ENCODE data around the gene PRRG2. TPM values are rescaled to one million over a fixed set of nuclear protein-coding genes. Genes with fewer than 3 reads are reported as not detected.

PRRG2 gene
- total and polyA plus RNA-seq, 2 experiments from 2014 or later: 2.0 to 3.8 TPM

DNA sequence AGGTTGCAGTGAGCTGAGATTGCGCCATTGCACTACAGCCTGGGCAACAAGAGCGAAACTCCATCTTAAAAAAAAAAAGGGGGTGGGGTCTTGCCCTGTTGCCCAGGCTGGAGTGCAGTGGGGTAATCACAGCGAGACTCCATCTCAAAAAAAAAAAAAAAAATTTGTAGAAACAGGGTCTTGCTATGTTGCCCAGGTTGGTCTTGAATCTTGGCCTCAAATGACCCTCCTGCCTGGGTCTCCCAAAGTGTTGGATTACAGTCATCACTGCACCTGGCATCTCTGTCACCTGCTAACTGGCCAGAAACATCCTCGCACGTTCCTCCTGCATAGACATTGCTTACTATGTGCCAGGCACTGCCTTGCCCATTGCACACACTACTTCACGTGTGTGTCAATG lies 39.2 kb upstream of the PRRG2 start:
- H3K27ac ChIP-seq (ENCODE audit: low read depth): no peak overlapping the region
- no peak overlapping the region for H3K4me2 ChIP-seq
- H4K20me1 ChIP-seq (replicated peaks; ENCODE audit: insufficient read depth): no peaks in the 10 kb centered on the region; the same call in 1 of the 2 replicates
- H3K79me2 ChIP-seq (replicated peaks; ENCODE audit: insufficient read depth): no peaks in the 10 kb centered on the region
- no peak overlapping the region for H3K4me3 Mint-ChIP-seq
- no peak for ATAC-seq
- peaks cover 3% of the 10 kb centered on the region for H3K27me3 Mint-ChIP-seq (ENCODE audit: insufficient read depth, low read depth, poor library complexity)
- H3K27ac Mint-ChIP-seq: no peak overlapping the region
- H3K4me1 Mint-ChIP-seq: peaks cover 3% of the 10 kb centered on the region
- H3K27me3 ChIP-seq (ENCODE audit: insufficient read depth): no peaks in the 10 kb centered on the region
- no peak for DNase-seq (ENCODE audit: low spot score)
- 0 out of 3 replicates have a peak, but pooled peaks cover 2% of the 10 kb centered on the region for H3K36me3 Mint-ChIP-seq (ENCODE audit: low read depth)
- no peak overlapping the region for H3K4me3 ChIP-seq
- no peaks in the 10 kb centered on the region for H3K4me1 ChIP-seq (ENCODE audit: insufficient read depth)
- H3K9me2 ChIP-seq (ENCODE audit: insufficient read depth): no peaks in the 10 kb centered on the region
- no peak overlapping the region for H2AFZ ChIP-seq
- H3K9me3 Mint-ChIP-seq: no peaks in the 10 kb centered on the region; the same call in 2 of the 3 replicates
- no peak for TF ChIP-seq EZH2phosphoT487 (IDR thresholded peaks at IDR 0.05; ENCODE audit: unreplicated experiment)
- TF ChIP-seq, protein P1, sequence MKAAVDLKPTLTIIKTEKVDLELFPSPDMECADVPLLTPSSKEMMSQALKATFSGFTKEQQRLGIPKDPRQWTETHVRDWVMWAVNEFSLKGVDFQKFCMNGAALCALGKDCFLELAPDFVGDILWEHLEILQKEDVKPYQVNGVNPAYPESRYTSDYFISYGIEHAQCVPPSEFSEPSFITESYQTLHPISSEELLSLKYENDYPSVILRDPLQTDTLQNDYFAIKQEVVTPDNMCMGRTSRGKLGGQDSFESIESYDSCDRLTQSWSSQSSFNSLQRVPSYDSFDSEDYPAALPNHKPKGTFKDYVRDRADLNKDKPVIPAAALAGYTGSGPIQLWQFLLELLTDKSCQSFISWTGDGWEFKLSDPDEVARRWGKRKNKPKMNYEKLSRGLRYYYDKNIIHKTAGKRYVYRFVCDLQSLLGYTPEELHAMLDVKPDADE (IDR thresholded peaks at IDR 0.05): no peak
- TF ChIP-seq STAT1 (IDR thresholded peaks at IDR 0.05; ENCODE audit: unreplicated experiment): no peak
- no peak for TF ChIP-seq ZNF114 (CRISPR knock-in tag; IDR thresholded peaks at IDR 0.05)
- TF ChIP-seq, protein P2, sequence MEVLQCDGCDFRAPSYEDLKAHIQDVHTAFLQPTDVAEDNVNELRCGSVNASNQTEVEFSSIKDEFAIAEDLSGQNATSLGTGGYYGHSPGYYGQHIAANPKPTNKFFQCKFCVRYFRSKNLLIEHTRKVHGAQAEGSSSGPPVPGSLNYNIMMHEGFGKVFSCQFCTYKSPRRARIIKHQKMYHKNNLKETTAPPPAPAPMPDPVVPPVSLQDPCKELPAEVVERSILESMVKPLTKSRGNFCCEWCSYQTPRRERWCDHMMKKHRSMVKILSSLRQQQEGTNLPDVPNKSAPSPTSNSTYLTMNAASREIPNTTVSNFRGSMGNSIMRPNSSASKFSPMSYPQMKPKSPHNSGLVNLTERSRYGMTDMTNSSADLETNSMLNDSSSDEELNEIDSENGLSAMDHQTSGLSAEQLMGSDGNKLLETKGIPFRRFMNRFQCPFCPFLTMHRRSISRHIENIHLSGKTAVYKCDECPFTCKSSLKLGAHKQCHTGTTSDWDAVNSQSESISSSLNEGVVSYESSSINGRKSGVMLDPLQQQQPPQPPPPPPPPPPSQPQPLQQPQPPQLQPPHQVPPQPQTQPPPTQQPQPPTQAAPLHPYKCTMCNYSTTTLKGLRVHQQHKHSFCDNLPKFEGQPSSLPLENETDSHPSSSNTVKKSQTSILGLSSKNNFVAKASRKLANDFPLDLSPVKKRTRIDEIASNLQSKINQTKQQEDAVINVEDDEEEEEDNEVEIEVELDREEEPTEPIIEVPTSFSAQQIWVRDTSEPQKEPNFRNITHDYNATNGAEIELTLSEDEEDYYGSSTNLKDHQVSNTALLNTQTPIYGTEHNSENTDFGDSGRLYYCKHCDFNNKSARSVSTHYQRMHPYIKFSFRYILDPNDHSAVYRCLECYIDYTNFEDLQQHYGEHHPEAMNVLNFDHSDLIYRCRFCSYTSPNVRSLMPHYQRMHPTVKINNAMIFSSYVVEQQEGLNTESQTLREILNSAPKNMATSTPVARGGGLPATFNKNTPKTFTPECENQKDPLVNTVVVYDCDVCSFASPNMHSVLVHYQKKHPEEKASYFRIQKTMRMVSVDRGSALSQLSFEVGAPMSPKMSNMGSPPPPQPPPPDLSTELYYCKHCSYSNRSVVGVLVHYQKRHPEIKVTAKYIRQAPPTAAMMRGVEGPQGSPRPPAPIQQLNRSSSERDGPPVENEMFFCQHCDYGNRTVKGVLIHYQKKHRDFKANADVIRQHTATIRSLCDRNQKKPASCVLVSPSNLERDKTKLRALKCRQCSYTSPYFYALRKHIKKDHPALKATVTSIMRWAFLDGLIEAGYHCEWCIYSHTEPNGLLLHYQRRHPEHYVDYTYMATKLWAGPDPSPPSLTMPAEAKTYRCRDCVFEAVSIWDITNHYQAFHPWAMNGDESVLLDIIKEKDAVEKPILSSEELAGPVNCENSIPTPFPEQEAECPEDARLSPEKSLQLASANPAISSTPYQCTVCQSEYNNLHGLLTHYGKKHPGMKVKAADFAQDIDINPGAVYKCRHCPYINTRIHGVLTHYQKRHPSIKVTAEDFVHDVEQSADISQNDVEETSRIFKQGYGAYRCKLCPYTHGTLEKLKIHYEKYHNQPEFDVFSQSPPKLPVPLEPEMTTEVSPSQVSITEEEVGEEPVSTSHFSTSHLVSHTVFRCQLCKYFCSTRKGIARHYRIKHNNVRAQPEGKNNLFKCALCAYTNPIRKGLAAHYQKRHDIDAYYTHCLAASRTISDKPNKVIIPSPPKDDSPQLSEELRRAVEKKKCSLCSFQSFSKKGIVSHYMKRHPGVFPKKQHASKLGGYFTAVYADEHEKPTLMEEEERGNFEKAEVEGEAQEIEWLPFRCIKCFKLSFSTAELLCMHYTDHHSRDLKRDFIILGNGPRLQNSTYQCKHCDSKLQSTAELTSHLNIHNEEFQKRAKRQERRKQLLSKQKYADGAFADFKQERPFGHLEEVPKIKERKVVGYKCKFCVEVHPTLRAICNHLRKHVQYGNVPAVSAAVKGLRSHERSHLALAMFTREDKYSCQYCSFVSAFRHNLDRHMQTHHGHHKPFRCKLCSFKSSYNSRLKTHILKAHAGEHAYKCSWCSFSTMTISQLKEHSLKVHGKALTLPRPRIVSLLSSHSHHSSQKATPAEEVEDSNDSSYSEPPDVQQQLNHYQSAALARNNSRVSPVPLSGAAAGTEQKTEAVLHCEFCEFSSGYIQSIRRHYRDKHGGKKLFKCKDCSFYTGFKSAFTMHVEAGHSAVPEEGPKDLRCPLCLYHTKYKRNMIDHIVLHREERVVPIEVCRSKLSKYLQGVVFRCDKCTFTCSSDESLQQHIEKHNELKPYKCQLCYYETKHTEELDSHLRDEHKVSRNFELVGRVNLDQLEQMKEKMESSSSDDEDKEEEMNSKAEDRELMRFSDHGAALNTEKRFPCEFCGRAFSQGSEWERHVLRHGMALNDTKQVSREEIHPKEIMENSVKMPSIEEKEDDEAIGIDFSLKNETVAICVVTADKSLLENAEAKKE (CRISPR knock-in tag; IDR thresholded peaks at IDR 0.05): no peak
- no peak for TF ChIP-seq CREB1 (CRISPR knock-in tag; IDR thresholded peaks at IDR 0.05; ENCODE audit: low read depth)
- TF ChIP-seq, protein P3, sequence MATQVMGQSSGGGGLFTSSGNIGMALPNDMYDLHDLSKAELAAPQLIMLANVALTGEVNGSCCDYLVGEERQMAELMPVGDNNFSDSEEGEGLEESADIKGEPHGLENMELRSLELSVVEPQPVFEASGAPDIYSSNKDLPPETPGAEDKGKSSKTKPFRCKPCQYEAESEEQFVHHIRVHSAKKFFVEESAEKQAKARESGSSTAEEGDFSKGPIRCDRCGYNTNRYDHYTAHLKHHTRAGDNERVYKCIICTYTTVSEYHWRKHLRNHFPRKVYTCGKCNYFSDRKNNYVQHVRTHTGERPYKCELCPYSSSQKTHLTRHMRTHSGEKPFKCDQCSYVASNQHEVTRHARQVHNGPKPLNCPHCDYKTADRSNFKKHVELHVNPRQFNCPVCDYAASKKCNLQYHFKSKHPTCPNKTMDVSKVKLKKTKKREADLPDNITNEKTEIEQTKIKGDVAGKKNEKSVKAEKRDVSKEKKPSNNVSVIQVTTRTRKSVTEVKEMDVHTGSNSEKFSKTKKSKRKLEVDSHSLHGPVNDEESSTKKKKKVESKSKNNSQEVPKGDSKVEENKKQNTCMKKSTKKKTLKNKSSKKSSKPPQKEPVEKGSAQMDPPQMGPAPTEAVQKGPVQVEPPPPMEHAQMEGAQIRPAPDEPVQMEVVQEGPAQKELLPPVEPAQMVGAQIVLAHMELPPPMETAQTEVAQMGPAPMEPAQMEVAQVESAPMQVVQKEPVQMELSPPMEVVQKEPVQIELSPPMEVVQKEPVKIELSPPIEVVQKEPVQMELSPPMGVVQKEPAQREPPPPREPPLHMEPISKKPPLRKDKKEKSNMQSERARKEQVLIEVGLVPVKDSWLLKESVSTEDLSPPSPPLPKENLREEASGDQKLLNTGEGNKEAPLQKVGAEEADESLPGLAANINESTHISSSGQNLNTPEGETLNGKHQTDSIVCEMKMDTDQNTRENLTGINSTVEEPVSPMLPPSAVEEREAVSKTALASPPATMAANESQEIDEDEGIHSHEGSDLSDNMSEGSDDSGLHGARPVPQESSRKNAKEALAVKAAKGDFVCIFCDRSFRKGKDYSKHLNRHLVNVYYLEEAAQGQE (IDR thresholded peaks at IDR 0.05; ENCODE audit: unreplicated experiment): no peak
- TF ChIP-seq POLR2AphosphoS5 (IDR thresholded peaks at IDR 0.05; ENCODE audit: low read depth): no peak
- TF ChIP-seq EZH2 (IDR thresholded peaks at IDR 0.05; ENCODE audit: low read depth, unreplicated experiment): no peak
- TF ChIP-seq CTCF (conservative IDR thresholded peaks at IDR 0.05; ENCODE audit: low read depth in 2 of 2): no peak
- no peak for TF ChIP-seq NANOG (IDR thresholded peaks at IDR 0.05; ENCODE audit: borderline replicate concordance)
- no peak for TF ChIP-seq ZNF331 (CRISPR knock-in tag; IDR thresholded peaks at IDR 0.05; ENCODE audit: low read depth)
- no peak for TF ChIP-seq JUNB (IDR thresholded peaks at IDR 0.05; ENCODE audit: unreplicated experiment)
- peaks cover 3% of the 10 kb centered on the region for H3F3A ChIP-seq (replicated peaks; ENCODE audit: low read depth)
- no peaks in the 10 kb centered on the region for H3K36me3 ChIP-seq (ENCODE audit: insufficient read depth)
